IPS-18c (cell line): ENCODE results near the gene SLAMF9.

Source experiments
- H3K4me3 ChIP-seq: 2 replicates; pipeline ENCODE4 v1.7.0; 2013; ENCODE audit warnings: low read depth, mild to moderate bottlenecking, low read length, moderate library complexity; ENCODE audit not compliant: insufficient read depth
- H3K9me3 ChIP-seq: one replicate; pipeline ENCODE4 v1.6.1; 2013; ENCODE audit warnings: mild to moderate bottlenecking, low read length, moderate library complexity; ENCODE audit not compliant: control insufficient read depth, insufficient read depth

The SLAMF9 gene

GRCh38 chr1:159957824-159958268, 3.8 kb upstream of the SLAMF9 start:
- no peaks in the 10 kb centered on the region for H3K9me3 ChIP-seq
- H3K4me3 ChIP-seq, result no peak overlapping the region

DNA sequence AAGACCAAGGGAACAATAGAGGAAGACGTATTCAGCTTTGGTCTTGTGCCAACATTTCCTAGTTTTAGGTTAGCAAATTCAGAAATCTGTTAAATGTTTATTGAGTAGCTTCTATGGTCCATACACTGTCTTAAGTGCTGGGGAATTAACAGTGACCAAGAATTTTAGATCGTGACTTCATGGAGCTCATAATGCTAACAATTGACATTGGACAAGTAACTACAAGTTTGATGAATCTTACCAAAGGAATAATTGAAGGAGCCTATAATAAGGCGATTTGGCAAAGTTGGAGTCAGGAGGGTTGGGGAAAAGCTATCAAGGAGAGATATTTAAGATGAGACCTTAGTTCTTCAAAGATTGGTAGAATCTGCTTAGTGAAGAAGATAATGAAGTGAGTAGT, 1.4 kb upstream of the SLAMF9 start:
- Histone ChIP-seq H3K4me3 (no peak overlapping the region), H3K9me3 (no peaks in the 10 kb centered on the region)

DNA sequence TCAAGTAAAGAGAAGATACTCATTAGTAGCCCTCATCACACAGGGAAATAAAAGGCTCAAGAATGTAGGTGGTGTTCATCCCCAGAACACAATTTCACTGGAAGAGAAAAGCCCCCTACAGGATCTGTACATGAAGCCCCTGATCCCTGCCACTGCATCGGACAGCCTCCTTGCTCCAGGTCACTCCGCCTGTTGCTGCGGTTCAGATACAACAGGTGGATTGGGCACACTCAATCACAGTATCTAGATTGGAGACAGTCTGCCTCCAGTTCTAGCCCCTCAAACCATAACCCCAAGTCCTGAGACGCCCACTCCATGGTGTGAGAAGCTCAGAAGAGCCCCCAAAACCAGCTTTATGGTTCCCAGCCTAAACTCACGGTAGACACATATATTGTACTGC, 1.1 kb downstream of the SLAMF9 start:
- no peaks in the 10 kb centered on the region for H3K9me3 ChIP-seq

DNA sequence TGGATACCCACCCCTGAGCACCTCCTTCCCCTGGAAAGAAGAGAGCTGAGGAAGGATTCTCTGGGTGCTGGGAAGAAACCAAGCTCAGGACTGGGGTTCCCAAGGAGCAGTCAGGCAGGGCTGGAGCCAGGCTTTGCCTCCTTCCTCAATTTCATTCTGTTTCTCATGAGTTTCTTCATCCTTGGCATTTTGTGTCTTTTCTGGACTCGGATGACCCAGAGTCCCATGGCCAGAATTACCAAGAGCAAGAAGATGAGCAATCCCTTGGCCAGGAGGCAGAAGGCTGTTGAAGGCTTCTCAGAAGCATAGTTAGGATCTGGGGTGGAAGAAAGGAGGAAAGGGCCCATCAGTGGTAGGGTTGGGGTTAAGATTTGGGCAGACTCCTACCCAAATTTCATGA, 2.5 kb downstream of the SLAMF9 start:
- no peaks in the 10 kb centered on the region for H3K9me3 ChIP-seq
- no peak overlapping the region for H3K4me3 ChIP-seq

More for the DNA sequence above, 1.1 kb downstream of the SLAMF9 start:
- no peak overlapping the region for H3K4me3 ChIP-seq

- H3K4me3 ChIP-seq, result no peak overlapping the region
Observed at GRCh38 chr1:159951016-159951415, 3.0 kb downstream of the SLAMF9 start.

DNA sequence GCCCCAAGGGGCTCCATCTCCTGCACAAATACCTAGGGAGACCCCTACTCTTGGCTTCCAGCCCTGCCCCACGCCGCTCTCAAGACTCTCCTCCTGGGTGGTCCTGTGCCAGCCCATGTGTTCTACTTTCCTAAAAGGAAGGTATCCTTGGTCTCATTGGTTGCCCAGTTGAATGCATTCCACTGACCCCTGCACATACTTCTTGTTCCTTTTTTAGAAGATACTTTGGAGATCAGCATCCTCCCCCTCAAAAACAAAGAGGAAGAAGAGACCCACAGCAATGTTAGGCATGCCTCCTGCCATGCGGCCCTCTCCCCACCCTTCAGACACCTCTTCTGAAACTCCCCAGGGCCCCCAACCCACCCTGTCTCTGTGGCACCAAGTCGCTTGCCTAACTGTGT, 4.1 kb downstream of the SLAMF9 start:
- no peak overlapping the region for H3K4me3 ChIP-seq

More at GRCh38 chr1:159951016-159951415, 3.0 kb downstream of the SLAMF9 start:
- no peaks in the 10 kb centered on the region for H3K9me3 ChIP-seq

GRCh38 chr1:159949123-159949522, 4.9 kb downstream of the SLAMF9 start:
- H3K4me3 ChIP-seq, result no peak overlapping the region
- H3K9me3 ChIP-seq, result no peaks in the 10 kb centered on the region

More for the DNA sequence above, 4.1 kb downstream of the SLAMF9 start:
- H3K9me3 ChIP-seq, result no peaks in the 10 kb centered on the region

- Histone ChIP-seq H3K9me3 (no peaks in the 10 kb centered on the region), H3K4me3 (no peak overlapping the region)
Observed at GRCh38 chr1:159947942-159948341, 6.1 kb downstream of the SLAMF9 start.

GRCh38 chr1:159946242-159947187, 7.5 kb downstream of the SLAMF9 start:
- Histone ChIP-seq H3K4me3 (peak overlapping the region; percentile 72), H3K9me3 (no peaks in the 10 kb centered on the region)

- peak within 1 kb of the TSS; percentile 72 for H3K4me3 ChIP-seq
- H3K9me3 ChIP-seq, result no peaks in the 10 kb centered on the region
Observed at GRCh38 chr1:159945483-159946241, 8.4 kb downstream of the SLAMF9 start, which contains the start of gene IGSF9. Gene IGSF9, minus strand, starts transcription at chr1:159945613. Its CDS starts 2,159 bp downstream, at chr1:159943454.

- H3K9me3 ChIP-seq, result no peaks in the 10 kb centered on the region
- peak overlapping the region; percentile 72 for H3K4me3 ChIP-seq
Observed at GRCh38 chr1:159944623-159945455, 9.2 kb downstream of the SLAMF9 start.

GRCh38 chr1:159943908-159944622, 10.0 kb downstream of the SLAMF9 start:
- Histone ChIP-seq H3K9me3 (no peaks in the 10 kb centered on the region), H3K4me3 (peak overlapping the region; percentile 72)

DNA sequence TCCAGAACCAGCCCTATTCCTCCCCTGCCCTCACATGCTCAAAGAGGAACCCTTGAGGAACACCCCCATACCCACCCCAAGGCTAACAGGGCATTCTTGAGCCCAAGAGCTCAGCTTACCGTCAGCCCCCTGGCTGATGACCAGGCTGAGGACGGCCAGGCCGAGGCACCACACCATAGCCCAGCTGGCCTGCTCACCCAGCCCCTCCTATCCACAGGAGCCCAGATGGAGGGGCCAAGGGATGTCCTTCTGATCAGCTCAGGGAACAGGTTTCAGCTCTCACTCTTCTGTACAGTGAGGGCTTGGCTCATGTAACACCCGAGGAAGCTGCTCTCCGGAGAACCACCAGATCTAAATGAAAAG, 10.8 kb downstream of the SLAMF9 start:
- H3K9me3 ChIP-seq, result no peaks in the 10 kb centered on the region
- H3K4me3 ChIP-seq, result no peak overlapping the region

DNA sequence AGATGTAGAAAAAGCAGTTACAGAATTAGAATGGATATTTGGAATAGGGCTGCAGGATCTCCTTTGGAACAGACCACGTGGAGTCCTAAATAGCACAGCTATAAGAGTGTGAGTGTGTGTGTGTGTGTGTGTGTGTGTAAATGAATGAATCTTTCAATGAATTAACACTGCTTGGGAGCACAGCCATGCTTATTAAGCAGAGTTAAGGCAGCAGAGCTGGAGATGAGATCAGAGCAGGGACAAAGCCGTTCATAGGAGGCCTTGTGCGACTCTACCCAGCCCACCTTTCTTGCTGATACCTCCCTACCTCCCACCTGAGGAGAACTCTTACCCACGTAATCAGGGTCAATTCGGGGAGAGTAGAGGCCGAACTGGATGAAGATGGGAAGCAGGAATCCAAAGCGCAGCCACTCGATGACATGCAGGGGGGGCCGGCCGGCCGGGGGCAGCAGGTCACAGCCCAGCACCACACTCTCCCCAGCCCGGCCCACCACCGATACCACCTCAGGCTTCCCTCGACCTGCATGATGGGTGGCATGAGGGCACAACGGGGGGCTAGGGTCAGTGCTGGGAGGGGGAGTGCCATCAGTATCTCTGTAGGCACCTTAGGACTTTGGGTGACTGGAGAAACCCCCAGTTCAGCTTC, 11.3 kb downstream of the SLAMF9 start:
- H3K4me3 ChIP-seq, result no peak overlapping the region

GRCh38 chr1:159941591-159942560, 12.2 kb downstream of the SLAMF9 start:
- H3K9me3 ChIP-seq, result no peaks in the 10 kb centered on the region
- H3K4me3 ChIP-seq, result no peak overlapping the region

More for the DNA sequence above, 11.3 kb downstream of the SLAMF9 start:
- no peaks in the 10 kb centered on the region for H3K9me3 ChIP-seq
